HL-60 (cell line): ENCODE data around the gene MLLT6.
A peak's percentile ranks its signal among the peaks of the same experiment; 100 is the strongest.

ENCODE experiments used
- DNase-seq, 2 experiments: peaks; one replicate each; pipeline ENCODE4 v3.0.0-alpha.2; 2010 to 2020; ENCODE audit warnings: low read depth in 1 of 2, low spot score in 1 of 2
- H3K27ac ChIP-seq: fragments of 250-450 bp; sonication (Bioruptor Pico); replicated peaks from 2 replicates; pipeline ENCODE4 v1.5.1; 2020; ENCODE audit warnings: mild to moderate bottlenecking, moderate library complexity
- H3K27me3 ChIP-seq: fragments of 250-450 bp; sonication (Bioruptor Pico); 2 replicates; pipeline ENCODE4 v1.5.1; 2021; ENCODE audit warnings: mild to moderate bottlenecking, moderate library complexity; ENCODE audit not compliant: insufficient read depth, poor library complexity, severe bottlenecking
- H3K4me3 ChIP-seq: replicated peaks from 2 replicates; pipeline ENCODE4 v1.5.1; 2011; ENCODE audit warnings: mild to moderate bottlenecking, control low read depth, low read length; ENCODE audit not compliant: insufficient read depth
- GABPA ChIP-seq: IDR thresholded peaks from 2 replicates; pipeline ENCODE4 v1.6.1; 2012; ENCODE audit warnings: low read depth
- POLR2AphosphoS5 ChIP-seq: IDR thresholded peaks from 2 replicates; pipeline ENCODE4 v1.6.1; 2012; ENCODE audit warnings: low read depth
- REST ChIP-seq: IDR thresholded peaks from 2 replicates; pipeline ENCODE4 v1.6.1; 2012; ENCODE audit warnings: low read depth; ENCODE audit not compliant: insufficient replicate concordance
- SPI1 ChIP-seq: IDR thresholded peaks from 2 replicates; pipeline ENCODE4 v1.6.1; 2012; ENCODE audit warnings: low read depth, mild to moderate bottlenecking, borderline replicate concordance
- TF ChIP-seq, protein P1 (sequence below): IDR thresholded peaks from one replicate; pipeline ENCODE4 v1.5.1; 2011; ENCODE audit warnings: low read length, control low read depth, inconsistent platforms; ENCODE audit not compliant: insufficient read depth

The MLLT6 gene

DNA sequence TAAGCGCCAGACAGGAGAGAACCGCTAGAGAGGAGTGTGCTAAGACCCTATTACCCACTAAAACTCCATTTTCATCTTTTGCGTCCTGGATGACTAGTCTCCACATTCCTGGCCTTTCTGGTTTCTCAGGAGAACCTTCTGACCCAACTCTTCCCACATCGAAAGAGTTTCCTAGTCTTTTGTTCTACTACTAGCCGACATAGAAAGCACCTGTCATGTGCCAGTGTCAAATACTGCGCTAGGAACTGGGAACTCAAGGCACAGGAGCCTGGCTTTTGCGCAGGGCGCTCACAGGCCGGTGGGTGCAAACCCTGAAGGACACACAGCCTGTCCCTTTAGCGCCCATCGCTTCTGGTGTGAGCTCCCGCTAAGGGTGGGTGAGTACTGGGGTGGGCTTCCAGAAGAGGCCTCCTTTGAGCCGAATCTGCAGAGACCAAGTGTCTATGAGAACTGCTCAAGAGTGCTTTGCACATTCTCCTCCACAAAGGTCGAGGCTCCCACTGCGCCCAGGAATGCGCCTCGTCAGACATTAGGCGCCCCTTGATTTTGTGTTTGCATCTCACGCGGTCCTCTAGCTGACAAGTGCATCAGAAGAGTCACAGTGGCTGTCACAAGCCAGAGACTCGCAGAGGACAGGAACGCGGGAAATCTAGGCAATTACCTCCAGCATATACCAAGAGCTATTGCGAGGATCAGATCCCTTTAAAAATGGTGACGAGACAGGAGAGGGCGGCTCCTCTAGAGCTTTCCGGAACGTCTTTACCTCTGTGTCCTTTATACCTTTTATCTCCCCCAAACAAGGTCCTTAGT is 45.4 kb downstream of the MLLT6 start:
- H3K27me3 ChIP-seq, result peaks cover 41% of the 10 kb centered on the region
- TF ChIP-seq SPI1, result no peak
- TF ChIP-seq POLR2AphosphoS5, result no peak
- no peak for TF ChIP-seq REST
- TF ChIP-seq GABPA, result no peak
- TF ChIP-seq, protein P1, sequence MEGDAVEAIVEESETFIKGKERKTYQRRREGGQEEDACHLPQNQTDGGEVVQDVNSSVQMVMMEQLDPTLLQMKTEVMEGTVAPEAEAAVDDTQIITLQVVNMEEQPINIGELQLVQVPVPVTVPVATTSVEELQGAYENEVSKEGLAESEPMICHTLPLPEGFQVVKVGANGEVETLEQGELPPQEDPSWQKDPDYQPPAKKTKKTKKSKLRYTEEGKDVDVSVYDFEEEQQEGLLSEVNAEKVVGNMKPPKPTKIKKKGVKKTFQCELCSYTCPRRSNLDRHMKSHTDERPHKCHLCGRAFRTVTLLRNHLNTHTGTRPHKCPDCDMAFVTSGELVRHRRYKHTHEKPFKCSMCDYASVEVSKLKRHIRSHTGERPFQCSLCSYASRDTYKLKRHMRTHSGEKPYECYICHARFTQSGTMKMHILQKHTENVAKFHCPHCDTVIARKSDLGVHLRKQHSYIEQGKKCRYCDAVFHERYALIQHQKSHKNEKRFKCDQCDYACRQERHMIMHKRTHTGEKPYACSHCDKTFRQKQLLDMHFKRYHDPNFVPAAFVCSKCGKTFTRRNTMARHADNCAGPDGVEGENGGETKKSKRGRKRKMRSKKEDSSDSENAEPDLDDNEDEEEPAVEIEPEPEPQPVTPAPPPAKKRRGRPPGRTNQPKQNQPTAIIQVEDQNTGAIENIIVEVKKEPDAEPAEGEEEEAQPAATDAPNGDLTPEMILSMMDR, result no peak
- DNase-seq, result no peak
- H3K27ac ChIP-seq, result no peak overlapping the region
- H3K4me3 ChIP-seq, result peak overlapping the region; percentile 70

GRCh38 chr17:38751144-38751807 is 46.2 kb downstream of the MLLT6 start:
- Histone ChIP-seq H3K4me3 (peak overlapping the region; percentile 70), H3K27ac (no peak overlapping the region), H3K27me3 (peaks cover 40% of the 10 kb centered on the region)
- no peak for DNase-seq
- TF ChIP-seq POLR2AphosphoS5 (no peak), REST (no peak), SPI1 (0 out of 2 replicates have a peak, but pooled peaks have one; percentile 21)

GRCh38 chr17:38751808-38752307 is 46.8 kb downstream of the MLLT6 start:
- peak overlapping the region; percentile 70 for H3K4me3 ChIP-seq
- TF ChIP-seq POLR2AphosphoS5 (no peak), REST (no peak), SPI1 (no peak), GABPA (no peak)
- TF ChIP-seq, protein P1, result no peak
- H3K27me3 ChIP-seq, result peaks cover 34% of the 10 kb centered on the region
- H3K27ac ChIP-seq, result peak overlapping the region; percentile 80
- DNase-seq, result peak; percentile 72 to 76
